GM21381 (cell line): Measurements from ENCODE around the gene PARP4.
"Not testable (repeated sequence)": the region's sequence is repeated elsewhere in the genome, so short reads cannot be mapped to it uniquely, and the experiment has no call there.

Experiments used
- ATAC-seq: cut with Tn5 transposase; IDR thresholded peaks from one replicate; pipeline ENCODE4 v1.9.1; 2021; ENCODE audit warnings: mild to moderate bottlenecking, moderate library complexity; ENCODE audit not compliant: unreplicated experiment

PARP4 gene

DNA sequence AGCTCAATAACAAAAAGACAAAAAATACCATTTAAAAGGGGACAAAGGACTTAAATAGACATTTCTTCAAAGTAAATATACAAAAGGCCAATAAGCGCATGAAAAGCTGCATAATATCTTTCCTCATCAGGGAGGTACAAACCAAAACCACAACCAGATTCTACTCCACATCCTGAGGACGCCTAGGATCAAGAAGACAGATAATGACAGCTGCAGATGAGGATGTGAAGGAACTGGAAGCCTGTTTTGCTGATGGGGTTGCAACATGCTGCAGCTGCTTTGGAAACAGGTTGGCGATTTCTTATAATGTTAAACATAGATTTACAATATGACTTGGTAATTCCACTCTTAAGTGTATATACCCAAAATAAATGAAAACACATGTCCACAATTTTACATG, 132.4 kb downstream of the PARP4 start:
- ATAC-seq = not testable (repeated sequence)

DNA sequence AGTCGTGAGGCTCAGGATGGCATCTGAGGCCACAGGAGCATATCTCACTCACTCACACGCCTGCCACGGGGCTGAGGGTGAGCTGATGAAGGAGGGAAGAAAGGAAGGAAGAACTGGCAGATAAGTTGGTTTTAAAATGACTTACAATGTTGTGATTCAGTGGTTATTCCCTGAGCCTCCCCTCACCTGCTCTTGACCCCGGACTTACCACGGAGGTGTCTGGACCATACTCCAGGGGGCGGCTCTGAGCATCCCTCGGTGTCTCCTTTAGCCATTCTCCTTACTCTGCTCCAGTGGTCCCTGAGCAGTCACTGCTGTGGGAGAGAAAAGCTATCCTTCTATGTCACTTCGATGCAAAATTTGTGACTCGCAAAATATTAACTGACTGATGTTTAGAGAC, 141.3 kb downstream of the PARP4 start:
- not testable (repeated sequence) for ATAC-seq
